GM23338 (cell line): ENCODE data around the gene ZMYM4. TPM values are rescaled to one million over a fixed set of nuclear protein-coding genes. Genes with fewer than 3 reads are reported as not detected.

ENCODE experiments used
- ATAC-seq: fragments of 200-7000 bp; cut with Tn5 transposase; 3 replicates; pipeline ENCODE4 v1.9.1; 2020
- DNase-seq: peaks from one replicate; pipeline ENCODE4 v3.0.0-alpha.2; 2015; ENCODE audit warnings: low spot score
- H2AFZ ChIP-seq: fragments of 200-600 bp; sonication (generic); 2 replicates; pipeline ENCODE4 v1.8.0; 2016; ENCODE audit warnings: antibody characterized with exemption, mild to moderate bottlenecking, moderate library complexity
- H3F3A ChIP-seq: fragments of 200-600 bp; sonication (generic); replicated peaks from 2 replicates; pipeline ENCODE4 v1.8.0; 2017; ENCODE audit warnings: antibody characterized with exemption, mixed run types, low read depth
- H3K27ac ChIP-seq: fragments of 200-600 bp; sonication (generic); 2 replicates; pipeline ENCODE4 v1.6.1; 2016; ENCODE audit warnings: low read depth
- H3K27me3 ChIP-seq: fragments of 200-600 bp; sonication (generic); 2 replicates; pipeline ENCODE4 v1.8.0; 2016; ENCODE audit warnings: mild to moderate bottlenecking, mixed run types, moderate library complexity; ENCODE audit not compliant: insufficient read depth
- H3K36me3 ChIP-seq: fragments of 200-600 bp; sonication (generic); 2 replicates; pipeline ENCODE4 v1.8.0; 2016; ENCODE audit warnings: mild to moderate bottlenecking; ENCODE audit not compliant: insufficient read depth
- H3K4me1 ChIP-seq: fragments of 200-600 bp; sonication (generic); 2 replicates; pipeline ENCODE4 v1.8.0; 2016; ENCODE audit warnings: mild to moderate bottlenecking, moderate library complexity; ENCODE audit not compliant: insufficient read depth
- H3K4me2 ChIP-seq: fragments of 200-600 bp; sonication (generic); 2 replicates; pipeline ENCODE4 v1.7.1; 2017; ENCODE audit warnings: mixed run types
- H3K4me3 ChIP-seq: fragments of 200-600 bp; sonication (generic); 2 replicates; pipeline ENCODE4 v1.6.1; 2016; ENCODE audit warnings: mixed run types
- H3K79me2 ChIP-seq: fragments of 200-600 bp; sonication (generic); replicated peaks from 2 replicates; pipeline ENCODE4 v1.8.0; 2017; ENCODE audit warnings: mild to moderate bottlenecking; ENCODE audit not compliant: insufficient read depth
- H3K9me2 ChIP-seq: fragments of 200-600 bp; sonication (generic); 2 replicates; pipeline ENCODE4 v1.8.0; 2017; ENCODE audit not compliant: insufficient read depth
- H4K20me1 ChIP-seq: fragments of 200-600 bp; sonication (generic); replicated peaks from 2 replicates; pipeline ENCODE4 v1.8.0; 2017; ENCODE audit warnings: mild to moderate bottlenecking; ENCODE audit not compliant: insufficient read depth
- H3K27ac Mint-ChIP-seq: 2 replicates; pipeline ENCODE4 v1.8.0; 2020; ENCODE audit warnings: inconsistent platforms, mild to moderate bottlenecking, moderate library complexity, mixed read lengths
- H3K27me3 Mint-ChIP-seq: 3 replicates; pipeline ENCODE4 v1.8.0; 2022; ENCODE audit warnings: low read depth, mild to moderate bottlenecking, moderate library complexity, mixed read lengths, inconsistent platforms; ENCODE audit not compliant: insufficient read depth, poor library complexity
- H3K36me3 Mint-ChIP-seq: 3 replicates; pipeline ENCODE4 v1.8.0; 2021; ENCODE audit warnings: low read depth, mild to moderate bottlenecking, inconsistent platforms, moderate library complexity, mixed read lengths
- H3K4me1 Mint-ChIP-seq: 3 replicates; pipeline ENCODE4 v1.8.0; 2020; ENCODE audit warnings: mild to moderate bottlenecking, inconsistent platforms, mixed read lengths
- H3K4me3 Mint-ChIP-seq: 3 replicates; pipeline ENCODE4 v1.8.0; 2021; ENCODE audit warnings: moderate library complexity, mild to moderate bottlenecking, inconsistent platforms, mixed read lengths
- H3K9me3 Mint-ChIP-seq: 3 replicates; pipeline ENCODE4 v1.8.0; 2020; ENCODE audit warnings: moderate library complexity, mild to moderate bottlenecking, inconsistent platforms, mixed read lengths
- CTCF ChIP-seq, 2 experiments: fragments of 200-600 bp in 1 of 2; sonication (generic) in 1 of 2; conservative IDR thresholded peaks; 2 replicates each; pipeline versions ENCODE4 v1.5.1 to v1.6.1; 2016 to 2017; ENCODE audit warnings: antibody characterized with exemption in 2 of 2, low read depth in 2 of 2, mild to moderate bottlenecking in 2 of 2, moderate library complexity in 1 of 2
- ETS1 ChIP-seq: IDR thresholded peaks from 2 replicates; pipeline ENCODE4 v1.6.1; 2016; ENCODE audit warnings: antibody characterized with exemption
- EZH2 ChIP-seq: fragments of 200-600 bp; sonication (generic); IDR thresholded peaks from one replicate; pipeline ENCODE4 v1.8.0; 2017; ENCODE audit warnings: antibody characterized with exemption, mild to moderate bottlenecking, low read depth; ENCODE audit not compliant: unreplicated experiment
- JUNB ChIP-seq: IDR thresholded peaks from one replicate; pipeline ENCODE4 v1.6.1; 2016; ENCODE audit warnings: antibody characterized with exemption; ENCODE audit not compliant: unreplicated experiment
- NANOG ChIP-seq: IDR thresholded peaks from 2 replicates; pipeline ENCODE4 v1.6.1; 2016; ENCODE audit warnings: antibody characterized with exemption, borderline replicate concordance
- POLR2AphosphoS5 ChIP-seq: IDR thresholded peaks from 2 replicates; pipeline ENCODE4 v1.6.1; 2016; ENCODE audit warnings: antibody characterized with exemption, low read depth
- STAT1 ChIP-seq: IDR thresholded peaks from one replicate; pipeline ENCODE4 v1.6.1; 2016; ENCODE audit warnings: antibody characterized with exemption; ENCODE audit not compliant: unreplicated experiment
- ZNF114 ChIP-seq: fragments of 250-450 bp; sonication (Bioruptor Pico); IDR thresholded peaks from 2 replicates; pipeline ENCODE4 v1.5.0; 2020; ENCODE audit warnings: mild to moderate bottlenecking, moderate library complexity
- ZNF331 ChIP-seq: fragments of 250-450 bp; sonication (Bioruptor Pico); IDR thresholded peaks from 2 replicates; pipeline ENCODE4 v1.5.0; 2020; ENCODE audit warnings: low read depth, mild to moderate bottlenecking, moderate library complexity
- polyA plus RNA-seq: library from polyadenylated mRNA; unstranded; fragments of >200 nt; fragmentation: Nextera tagmentation; extraction: Ambion mirVana; gene quantifications from 2 replicates; pipeline ENCODE4 v1.2.1, GENCODE V29; 2016
- total RNA-seq: library from RNA; depleted of rRNA; stranded (reverse); fragments of >200 nt; shearing (Covaris generic); gene quantifications from 2 replicates; pipeline ENCODE4 v1.2.3, GENCODE V29; 2014

The ZMYM4 gene
- total and polyA plus RNA-seq, 2 experiments from 2014 or later = 65.4 to 68.5 TPM

- no peak for TF ChIP-seq ETS1
- TF ChIP-seq CTCF (conservative IDR thresholded peaks at IDR 0.05; ENCODE audit: low read depth in 2 of 2) = no peak
- TF ChIP-seq POLR2AphosphoS5 = no peak
- TF ChIP-seq ZNF331 = no peak
Observed at GRCh38 chr1:35444519-35444774, 175.9 kb downstream of the ZMYM4 start (continued).

- Histone ChIP-seq H3K27me3 (no peaks in the 10 kb centered on the region), H3K4me3 (no peak overlapping the region), H3K27ac (no peak overlapping the region), H3F3A (0 out of 2 replicates have a peak, but pooled peaks cover 3% of the 10 kb centered on the region), H3K36me3 (peaks cover 24% of the 10 kb centered on the region), H3K9me2 (no peaks in the 10 kb centered on the region), H3K4me2 (no peak overlapping the region), H4K20me1 (peaks cover 9% of the 10 kb centered on the region), H3K4me1 (no peaks in the 10 kb centered on the region), H3K79me2 (no peaks in the 10 kb centered on the region), H2AFZ (no peak overlapping the region)
- peaks cover 1% of the 10 kb centered on the region for H3K27me3 Mint-ChIP-seq
- H3K4me1 Mint-ChIP-seq = no peaks in the 10 kb centered on the region
- H3K4me3 Mint-ChIP-seq = no peak overlapping the region
- H3K36me3 Mint-ChIP-seq = peaks cover 50% of the 10 kb centered on the region
- no peak for DNase-seq
- no peaks in the 10 kb centered on the region for H3K9me3 Mint-ChIP-seq
- no peak for TF ChIP-seq EZH2
- no peak for TF ChIP-seq POLR2AphosphoS5
- TF ChIP-seq STAT1 = no peak
- no peak for TF ChIP-seq JUNB
- no peak for TF ChIP-seq ZNF114 (CRISPR knock-in tag)
- TF ChIP-seq ZNF331 = no peak
- no peak for TF ChIP-seq CTCF (conservative IDR thresholded peaks at IDR 0.05; ENCODE audit: low read depth in 2 of 2)
- no peak for TF ChIP-seq ETS1
- no peak for TF ChIP-seq NANOG
- no peak for ATAC-seq
- H3K27ac Mint-ChIP-seq = no peak overlapping the region
Observed at GRCh38 chr1:35447278-35447677, 178.8 kb downstream of the ZMYM4 start.
